Measurements from ENCODE around the gene TOR1AIP1. TPM values are rescaled to one million over a fixed set of nuclear protein-coding genes. Genes with fewer than 3 reads are reported as not detected.

TOR1AIP1 gene
- polyA plus RNA-seq, 4 donors, result 44.0 to 58.7 (median 47.6) TPM

- no peak for DNase-seq (ENCODE audit: low read depth in 4 of 4, low spot score in 2 of 4)
Measured at GRCh38 chr1:179879797-179880196, 2.3 kb upstream of the TOR1AIP1 start.

DNA sequence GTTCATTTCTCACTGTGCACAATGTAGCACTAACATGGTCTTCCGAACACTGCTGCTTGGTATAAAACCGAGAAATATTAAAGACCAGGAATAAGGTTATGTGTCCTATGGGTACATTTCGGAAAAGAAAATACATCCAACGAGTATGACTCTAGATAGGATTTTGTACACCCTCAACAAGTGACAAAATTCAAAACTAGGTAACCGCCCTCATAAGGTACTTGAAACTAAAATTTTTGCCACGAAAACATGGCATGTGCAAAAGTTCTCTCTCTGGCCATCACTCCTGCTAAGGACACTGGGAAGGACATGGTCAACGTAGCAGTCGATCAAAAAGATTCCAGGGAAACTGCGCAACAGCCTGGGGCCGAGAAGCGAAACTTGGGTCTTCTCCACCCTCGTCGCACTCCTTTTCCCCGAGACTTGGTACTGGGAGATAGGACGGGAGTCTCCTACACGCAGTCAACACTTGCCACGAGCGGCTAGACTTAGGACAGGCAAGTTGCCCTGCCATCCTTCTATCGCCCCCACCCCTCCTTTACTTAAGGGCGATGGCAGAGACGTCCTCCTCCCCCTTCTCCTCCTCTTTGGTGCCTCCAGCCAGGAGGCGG is 338 bp upstream of the TOR1AIP1 start:
- DNase-seq (ENCODE audit: low read depth in 4 of 4, low spot score in 2 of 4), result peak in 3 of 4 donors; percentile 86 to 95 (median 91)

DNA sequence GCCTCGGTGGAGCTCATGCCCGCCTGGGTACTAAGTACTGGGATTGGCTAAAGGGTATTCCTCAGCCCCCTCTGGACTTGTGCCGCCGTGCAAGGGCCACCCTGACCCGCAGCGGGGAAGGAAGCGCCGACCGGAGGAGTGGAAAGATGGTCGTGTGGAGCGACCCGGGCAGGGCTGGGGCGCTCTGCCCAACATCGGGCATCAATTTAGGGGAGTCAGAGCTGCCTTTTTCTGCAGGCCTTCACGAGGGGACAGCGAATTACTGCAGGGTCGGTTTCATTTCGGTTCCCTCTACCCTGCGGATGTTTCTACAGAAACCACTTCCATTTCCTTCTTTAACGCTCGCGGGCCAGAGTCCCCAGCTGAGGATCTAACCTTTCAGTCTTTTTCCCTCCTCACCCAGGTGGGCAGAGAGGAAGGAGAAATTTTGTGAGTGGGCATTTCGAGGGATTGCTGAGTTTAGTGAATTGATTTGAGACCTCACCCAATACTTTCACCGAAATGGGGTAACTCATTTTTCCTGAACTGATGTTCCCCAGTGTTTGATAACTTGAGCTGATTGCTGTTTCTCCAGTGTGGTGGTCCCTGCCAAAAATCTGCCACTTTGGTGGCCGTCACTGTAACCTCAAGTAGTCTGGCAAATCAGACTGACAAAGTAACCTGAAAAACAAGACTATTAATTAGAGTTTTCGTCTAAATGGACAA is 1.1 kb downstream of the TOR1AIP1 start:
- DNase-seq (ENCODE audit: low read depth in 4 of 4, low spot score in 2 of 4), result peak in 1 of 4 donors; percentile 5

DNA sequence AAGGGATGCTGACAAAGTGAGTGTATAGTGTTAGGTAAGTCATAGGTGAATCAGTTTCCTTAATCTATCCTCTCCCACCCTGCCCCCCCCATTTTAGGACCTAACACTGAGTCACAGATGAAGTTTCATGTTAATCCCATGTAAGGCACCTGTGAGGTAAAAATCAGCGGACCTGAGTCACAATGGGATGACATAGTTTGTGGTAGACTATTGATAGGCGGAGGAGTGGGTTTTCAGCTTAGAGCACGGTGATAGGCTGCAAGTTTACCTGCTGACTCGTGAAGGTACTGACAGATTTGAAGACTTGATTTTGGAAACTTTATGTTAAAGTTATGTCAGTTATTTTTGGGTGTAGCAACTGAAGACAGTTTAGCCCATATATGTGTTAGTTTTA is 1.7 kb downstream of the TOR1AIP1 start:
- DNase-seq (ENCODE audit: low read depth in 4 of 4, low spot score in 2 of 4), result peak in 1 of 4 donors; percentile 7

DNA sequence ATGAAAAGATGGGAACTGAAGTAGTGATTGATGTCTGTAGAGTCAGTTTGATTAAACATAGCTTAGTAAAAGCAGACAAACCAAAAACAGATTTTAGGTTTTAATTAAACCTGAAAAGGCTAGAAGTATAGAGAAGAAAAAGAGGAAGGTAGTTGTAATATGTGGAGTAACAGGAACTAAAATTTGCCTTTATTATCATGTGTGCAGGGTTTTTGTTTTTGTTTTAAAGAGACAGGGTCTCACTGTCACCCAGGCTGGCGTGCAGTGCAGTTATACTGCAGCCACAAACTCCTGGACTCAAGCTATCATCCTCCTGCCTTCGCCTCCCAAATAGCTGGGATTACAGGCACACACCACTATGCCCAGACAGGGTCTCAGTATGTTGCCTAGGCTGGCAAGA is 6.0 kb downstream of the TOR1AIP1 start:
- DNase-seq (ENCODE audit: low read depth in 4 of 4, low spot score in 2 of 4), result no peak

GRCh38 chr1:179889589-179889988 is 7.5 kb downstream of the TOR1AIP1 start:
- DNase-seq (ENCODE audit: low read depth in 4 of 4, low spot score in 2 of 4), result no peak

GRCh38 chr1:179910934-179911333 is 28.8 kb downstream of the TOR1AIP1 start:
- DNase-seq (ENCODE audit: low read depth in 4 of 4, low spot score in 2 of 4), result no peak

DNA sequence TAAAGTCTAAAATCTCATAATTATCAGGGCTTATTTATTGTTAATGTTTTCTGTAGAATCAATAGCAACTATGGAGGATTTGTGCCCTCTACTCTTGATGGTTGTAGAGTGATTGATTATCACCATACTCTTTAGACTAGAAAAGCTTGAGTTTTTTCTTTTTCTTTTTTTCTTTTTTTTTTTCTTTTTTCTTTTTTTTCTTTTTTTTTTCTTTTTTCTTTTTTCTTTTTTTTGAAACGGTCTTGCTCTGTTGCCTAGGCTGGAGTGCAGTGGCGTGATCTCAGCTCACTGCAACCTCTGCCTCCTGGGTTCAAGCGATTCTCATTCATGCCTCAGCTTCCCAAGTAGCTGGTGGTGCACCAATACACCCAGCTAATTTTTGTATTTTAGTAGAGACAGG is 29.7 kb downstream of the TOR1AIP1 start:
- DNase-seq (ENCODE audit: low read depth in 4 of 4, low spot score in 2 of 4), result no peak

GRCh38 chr1:179917601-179918429 is 35.7 kb downstream of the TOR1AIP1 start:
- no peak for DNase-seq (ENCODE audit: low read depth in 4 of 4, low spot score in 2 of 4)

DNA sequence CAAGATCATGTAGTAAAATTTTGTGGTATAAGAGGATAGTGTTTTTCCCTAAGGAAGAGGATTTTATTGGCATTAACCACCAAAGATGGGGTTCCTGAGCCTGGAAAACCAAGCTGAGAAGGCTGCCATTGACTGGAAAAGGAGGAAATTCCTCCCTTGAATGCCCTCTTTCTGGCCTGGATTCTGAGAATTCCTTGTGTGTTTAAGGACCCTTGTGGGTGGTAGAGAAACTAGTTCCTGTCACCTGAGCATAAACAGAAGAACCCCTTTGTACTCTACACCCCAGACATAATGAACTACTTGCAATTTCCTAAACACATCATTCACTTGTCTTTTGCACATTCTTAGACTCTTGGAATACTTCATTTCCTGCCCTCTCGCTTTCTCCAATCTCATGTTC is 39.4 kb downstream of the TOR1AIP1 start:
- no peak for DNase-seq (ENCODE audit: low read depth in 4 of 4, low spot score in 2 of 4)

DNA sequence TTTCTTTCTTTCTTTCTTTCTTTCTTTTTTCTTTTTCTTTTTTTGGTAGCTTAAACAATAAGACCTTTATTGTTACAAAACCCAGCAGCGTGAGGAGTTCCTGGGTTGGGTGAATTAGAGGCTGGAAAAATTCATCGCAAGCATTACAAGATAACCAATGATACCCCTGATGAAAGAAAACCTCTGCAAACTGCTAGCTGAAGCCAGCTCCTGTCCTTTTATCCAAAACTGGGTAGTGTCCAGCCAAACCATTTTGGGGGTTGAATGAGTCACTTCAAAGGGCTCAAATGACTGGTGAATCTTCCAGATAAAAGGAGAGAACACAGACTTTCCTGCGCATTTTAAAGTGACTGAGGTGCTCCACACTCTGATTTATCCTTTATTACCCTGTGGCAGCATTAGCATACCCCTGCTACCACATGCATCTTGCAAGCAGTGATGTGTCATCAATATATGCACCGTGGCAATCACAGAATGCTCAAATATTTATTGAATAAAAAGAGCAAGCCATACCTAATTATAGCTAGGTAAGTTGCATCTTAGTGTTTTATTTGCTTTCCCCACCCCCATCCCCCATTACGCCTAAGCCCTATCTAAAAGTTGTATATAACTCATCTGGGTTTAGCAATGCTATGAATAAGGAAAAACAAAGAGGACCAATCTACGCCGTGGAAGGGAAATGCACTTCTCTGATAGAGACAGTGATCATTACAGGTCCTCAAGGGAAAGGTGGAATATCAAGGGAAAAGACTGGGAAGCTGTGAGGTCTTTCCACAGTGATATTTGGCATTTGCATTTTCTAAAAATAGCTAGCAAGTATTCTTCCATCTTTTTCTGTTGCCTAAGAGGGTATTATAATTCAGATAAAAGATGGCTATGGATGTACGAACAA is 40.1 kb downstream of the TOR1AIP1 start:
- no peak for DNase-seq (ENCODE audit: low read depth in 4 of 4, low spot score in 2 of 4)

DNA sequence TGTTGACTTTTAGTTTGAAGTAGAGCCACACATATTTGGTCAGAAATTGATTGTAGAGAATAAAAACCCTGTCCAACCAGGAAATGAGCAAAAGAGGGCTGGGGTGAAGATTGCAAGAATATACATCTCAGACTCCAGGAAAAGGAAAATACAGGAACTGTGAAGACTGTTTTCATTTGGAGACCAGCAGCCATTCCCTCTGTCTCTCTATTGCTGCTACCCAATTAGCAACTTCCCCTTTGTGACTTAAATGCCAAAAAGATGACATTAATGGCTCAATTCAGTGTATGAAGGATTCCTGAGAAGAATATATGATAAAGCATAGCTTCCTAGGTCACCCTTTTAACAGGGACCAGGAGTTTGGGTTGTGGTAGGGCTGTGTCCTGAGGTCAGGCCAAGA is 40.9 kb downstream of the TOR1AIP1 start:
- DNase-seq (ENCODE audit: low read depth in 4 of 4, low spot score in 2 of 4), result no peak

DNA sequence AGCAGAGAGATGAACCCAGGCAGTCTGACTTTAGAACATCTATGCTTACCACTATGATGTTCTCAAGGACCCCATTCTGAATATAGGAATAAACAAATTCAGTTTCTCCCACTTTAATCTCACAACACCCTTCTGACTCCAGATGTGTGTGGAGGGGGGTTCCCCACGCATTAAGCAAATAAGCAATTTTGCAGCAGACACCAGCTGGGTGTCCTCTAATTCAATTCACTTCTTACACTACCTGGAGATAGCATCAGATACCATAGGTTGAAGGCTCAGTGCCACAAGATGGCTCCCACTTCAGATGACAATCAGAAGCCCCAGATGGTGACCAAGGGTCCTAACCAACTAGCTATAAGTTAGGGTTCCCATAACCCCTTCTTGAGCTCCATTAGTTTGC is 42.2 kb downstream of the TOR1AIP1 start:
- no peak for DNase-seq (ENCODE audit: low read depth in 4 of 4, low spot score in 2 of 4)

- DNase-seq (ENCODE audit: low read depth in 4 of 4, low spot score in 2 of 4), result no peak
Measured at GRCh38 chr1:179925302-179925701, 43.2 kb downstream of the TOR1AIP1 start.

DNA sequence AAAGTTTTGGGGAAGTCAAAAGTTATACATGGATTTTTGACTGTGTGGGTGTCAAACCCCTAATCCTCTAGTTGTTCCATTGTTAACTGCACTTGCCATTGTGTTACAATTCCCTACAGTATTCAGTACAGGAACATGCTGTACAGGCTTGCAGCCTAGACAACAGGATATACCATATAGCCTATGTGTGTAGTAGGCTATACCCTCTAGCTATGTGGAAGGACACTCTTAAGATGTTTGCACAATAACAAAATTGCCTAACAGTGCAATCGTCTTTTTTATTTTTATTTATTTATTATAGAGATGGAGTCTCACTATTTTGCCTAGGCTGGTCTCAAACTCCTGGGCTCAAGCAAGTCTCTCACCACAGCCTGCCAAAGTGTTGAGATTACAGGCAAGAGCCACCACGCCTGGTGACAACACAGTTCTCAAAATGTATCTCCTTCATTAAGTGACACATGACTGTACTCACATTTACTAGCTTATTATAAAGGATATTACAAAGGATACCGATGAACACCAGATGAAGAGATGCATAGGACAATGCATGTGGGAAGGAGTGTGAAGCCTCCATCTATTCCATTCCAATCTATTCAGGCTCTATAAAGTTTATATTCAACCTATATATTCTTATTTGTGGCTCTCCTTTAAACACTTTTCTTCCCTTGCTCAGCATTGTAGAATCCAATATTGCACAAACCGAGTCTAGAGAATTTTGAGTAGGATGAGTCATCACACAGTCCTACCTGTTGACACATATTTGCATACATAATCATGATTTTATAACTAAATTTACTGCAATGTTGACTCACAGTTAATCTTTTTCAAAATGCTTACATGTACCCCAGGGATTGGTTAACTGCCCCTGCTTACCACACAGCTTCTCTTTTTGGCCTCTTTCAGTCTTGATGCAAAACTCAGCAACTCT is 44.1 kb downstream of the TOR1AIP1 start:
- DNase-seq (ENCODE audit: low read depth in 4 of 4, low spot score in 2 of 4), result no peak

- no peak for DNase-seq (ENCODE audit: low read depth in 4 of 4, low spot score in 2 of 4)
Measured at GRCh38 chr1:179926850-179927205, 44.7 kb downstream of the TOR1AIP1 start.

GRCh38 chr1:179929955-179930798 is 48.1 kb downstream of the TOR1AIP1 start:
- DNase-seq (ENCODE audit: low read depth in 4 of 4, low spot score in 2 of 4), result no peak

GRCh38 chr1:179930867-179931266 is 48.8 kb downstream of the TOR1AIP1 start:
- no peak for DNase-seq (ENCODE audit: low read depth in 4 of 4, low spot score in 2 of 4)

- no peak for DNase-seq (ENCODE audit: low read depth in 4 of 4, low spot score in 2 of 4)
Measured at GRCh38 chr1:179933219-179933618, 51.1 kb downstream of the TOR1AIP1 start.

All from left renal cortex interstitium (tissue), 4 donors.